NCI-H2081 treated with DMSO at 0.1 percent for 48 hours (cell line): ENCODE data around the gene TRAF3IP1.
"Not testable (repeated sequence)": the region's sequence is repeated elsewhere in the genome, so short reads cannot be mapped to it uniquely, and the experiment has no call there.

ENCODE experiments used
- DNase-seq: peaks from one replicate; lab custom pipeline; 2025; lab: John Stamatoyannopoulos, UW

TRAF3IP1 gene

DNA sequence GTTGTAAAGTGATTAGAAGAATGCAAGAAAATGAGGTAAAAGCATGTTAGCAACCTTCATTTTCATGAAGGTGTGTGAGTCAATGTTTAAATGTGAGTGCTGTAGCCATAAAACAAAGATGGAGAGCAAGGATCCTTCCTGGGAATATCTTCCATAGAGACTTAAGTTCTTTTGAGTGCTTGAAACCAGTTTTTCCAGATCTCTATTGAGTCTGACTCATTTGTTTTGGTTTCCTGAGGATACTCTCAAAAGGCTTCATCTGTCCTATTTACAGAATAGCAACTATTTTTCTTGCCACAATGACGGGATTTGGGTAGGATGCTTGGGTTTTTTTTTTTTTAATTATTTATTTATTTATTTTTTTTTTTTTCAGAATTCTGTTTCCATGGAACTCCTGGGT lies 60.5 kb downstream of the TRAF3IP1 start:
- no peak for DNase-seq

DNA sequence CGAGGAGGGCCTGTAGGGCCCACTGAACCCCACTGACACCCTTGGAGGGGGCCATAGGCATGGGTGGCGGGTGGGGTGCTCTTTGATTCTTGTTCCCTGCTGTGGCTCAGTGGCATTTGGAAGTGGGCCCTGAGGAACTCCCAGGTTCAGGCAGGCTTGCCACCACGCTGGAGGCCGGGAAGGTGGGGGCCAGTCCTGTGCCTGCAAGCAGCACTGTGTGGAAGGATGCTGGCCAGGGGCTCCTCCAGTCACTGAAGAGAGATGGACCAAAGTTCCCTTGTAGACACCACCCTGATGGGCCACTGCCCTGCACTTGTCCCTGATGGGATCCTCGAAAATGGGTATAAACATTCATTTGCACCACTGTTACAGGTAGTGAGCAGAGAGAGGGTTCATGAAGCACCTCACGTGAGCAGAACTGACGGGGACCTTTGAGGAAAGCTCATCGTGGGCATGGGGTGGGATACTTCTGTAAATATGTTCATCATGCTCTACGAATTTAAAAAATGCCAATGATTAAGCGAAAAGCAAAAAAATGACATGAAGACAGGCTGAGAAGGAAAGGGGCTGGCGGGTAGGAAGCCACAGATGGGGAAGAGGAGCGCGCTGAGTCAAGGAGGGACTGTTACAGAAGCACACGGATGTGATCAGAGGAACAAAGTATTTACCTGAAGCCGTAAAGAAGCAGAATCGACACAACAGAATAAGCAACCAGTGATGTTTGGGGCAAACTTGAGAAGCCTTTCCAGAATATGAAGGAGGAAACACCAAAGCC lies 61.2 kb downstream of the TRAF3IP1 start:
- DNase-seq = no peak

DNA sequence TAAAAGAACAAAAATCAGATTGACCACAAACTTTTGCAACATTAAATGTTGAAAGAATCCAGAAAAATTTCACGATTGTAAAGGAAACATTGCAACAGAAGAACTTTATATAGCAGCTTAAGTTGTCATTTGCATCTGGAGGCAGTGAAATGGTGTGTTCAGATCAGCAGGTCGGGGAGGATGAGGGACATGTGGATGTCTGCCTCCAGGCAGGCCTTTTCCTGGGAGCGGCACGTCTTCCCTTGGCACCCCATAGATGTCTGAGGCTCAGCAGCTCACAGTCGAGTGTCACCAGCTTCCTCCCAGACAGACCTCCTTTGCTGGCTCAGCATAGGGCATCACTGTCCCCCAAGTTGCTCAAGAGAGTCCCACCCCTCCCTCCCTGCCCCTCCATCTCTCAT lies 62.1 kb downstream of the TRAF3IP1 start:
- no peak for DNase-seq

DNA sequence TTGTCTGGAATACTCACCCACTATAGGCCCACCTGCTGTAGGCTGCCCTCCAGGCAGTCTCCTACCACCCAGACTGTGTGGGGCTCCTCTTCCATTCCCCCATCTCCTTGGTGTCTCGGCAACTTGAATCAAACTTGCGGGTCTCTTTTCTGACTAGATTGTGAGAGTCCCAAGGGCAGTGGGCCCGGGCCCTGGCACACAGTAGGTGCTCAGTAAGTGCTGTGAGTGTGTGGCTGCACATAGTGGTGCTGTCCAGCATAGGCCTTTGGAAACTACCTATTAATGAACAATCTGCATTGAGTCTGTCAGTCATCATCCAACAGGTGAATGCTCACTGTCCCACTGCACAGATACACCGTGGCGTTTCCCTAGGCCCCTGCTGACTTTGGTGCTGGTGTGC lies 62.8 kb downstream of the TRAF3IP1 start:
- no peak for DNase-seq

DNA sequence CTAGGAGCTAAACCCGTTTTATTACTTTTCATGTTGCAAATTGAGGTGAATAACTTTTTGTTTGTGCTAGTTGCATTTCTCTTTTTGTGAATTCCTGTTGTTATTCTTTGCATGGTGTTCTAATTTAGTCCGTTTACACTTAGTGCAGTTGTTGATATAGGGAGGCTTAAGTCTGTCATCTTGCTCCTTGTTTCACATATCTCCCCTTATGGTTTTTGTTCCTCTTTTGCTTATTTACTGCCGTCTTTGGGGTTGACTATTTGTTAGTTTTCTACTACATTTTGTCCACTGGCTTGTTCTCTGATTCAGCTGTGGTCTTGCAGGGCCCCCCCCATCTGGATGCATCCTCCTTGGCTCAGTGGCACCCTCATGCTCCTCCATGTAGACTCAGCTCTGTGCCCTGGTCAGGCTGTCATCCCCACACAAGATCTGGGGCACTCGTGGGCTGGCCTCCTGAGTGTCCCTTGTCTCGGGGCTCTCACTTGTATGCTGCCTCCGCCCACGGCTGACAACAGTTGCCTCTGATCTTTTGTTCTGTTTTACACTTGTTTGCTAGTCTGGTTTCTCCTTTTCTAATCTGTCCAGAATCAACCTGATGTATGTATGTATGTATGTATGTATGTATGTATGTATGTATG lies 63.5 kb downstream of the TRAF3IP1 start:
- DNase-seq = no peak

DNA sequence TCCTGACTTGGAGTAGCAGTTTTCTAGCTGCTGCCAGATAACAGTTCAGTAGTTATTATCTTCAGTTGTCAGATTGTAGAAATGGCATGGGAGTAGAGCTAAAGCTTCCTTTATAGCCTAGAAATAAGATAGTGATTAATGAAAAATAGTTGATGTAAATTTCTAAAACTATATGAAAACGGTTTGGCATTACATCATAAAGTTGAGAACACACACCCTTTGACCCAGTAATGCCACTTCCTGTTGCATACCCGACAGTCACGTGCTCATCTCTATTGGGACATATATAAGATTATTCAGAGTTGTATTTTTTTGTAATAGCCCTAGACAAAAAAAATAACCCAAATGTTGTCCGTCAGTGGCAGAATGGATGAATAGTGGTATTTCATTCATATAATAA lies 67.0 kb downstream of the TRAF3IP1 start:
- DNase-seq = no peak

DNA sequence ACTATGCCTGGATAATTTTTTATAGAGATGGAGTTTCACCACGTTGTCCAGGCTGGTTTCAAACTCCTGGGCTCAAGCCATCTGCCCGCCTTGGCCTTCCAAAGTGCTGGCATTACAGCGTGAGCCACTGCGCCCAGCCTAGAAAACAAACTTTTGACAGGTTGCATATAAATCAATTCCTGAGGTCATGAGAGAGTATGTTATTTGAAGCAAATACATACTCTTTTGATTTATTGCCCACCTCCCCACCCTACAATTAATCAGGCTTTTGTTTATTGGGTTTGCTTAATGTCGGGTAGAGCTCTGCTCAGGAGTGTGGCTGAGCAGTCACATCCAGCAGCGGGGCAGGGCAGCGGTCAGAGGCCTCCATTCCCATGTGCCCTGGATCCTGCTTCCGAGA lies 68.5 kb downstream of the TRAF3IP1 start:
- no peak for DNase-seq

DNA sequence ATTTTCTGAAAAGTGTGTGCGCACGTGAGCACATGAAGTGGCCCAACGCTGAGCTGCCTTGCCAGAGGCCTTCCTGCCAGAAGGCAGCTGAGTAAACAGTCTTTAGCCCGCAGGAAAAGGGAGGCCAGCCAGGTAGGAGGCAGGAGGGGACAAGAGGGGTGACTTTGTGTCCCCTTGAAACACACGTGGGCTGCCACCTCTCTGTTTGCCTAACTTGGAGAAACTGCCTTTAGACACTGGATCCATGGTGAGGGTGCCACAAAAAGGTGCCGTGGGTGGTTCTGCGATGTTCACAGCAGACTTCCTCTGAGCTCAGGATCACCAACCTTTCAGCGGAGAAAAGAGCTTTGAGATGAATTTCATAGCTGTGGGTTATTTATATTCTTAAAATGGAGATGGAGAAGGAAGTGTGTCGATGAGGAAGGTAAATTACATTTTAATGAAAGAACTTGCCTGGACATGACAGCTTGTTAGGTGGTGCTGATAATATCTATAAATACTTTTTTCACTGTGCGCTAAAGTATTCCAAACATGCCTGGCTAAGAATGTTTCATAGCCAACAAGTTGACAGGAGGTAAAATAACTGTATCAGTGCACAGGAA lies 69.8 kb downstream of the TRAF3IP1 start:
- peak; percentile 76 for DNase-seq

DNA sequence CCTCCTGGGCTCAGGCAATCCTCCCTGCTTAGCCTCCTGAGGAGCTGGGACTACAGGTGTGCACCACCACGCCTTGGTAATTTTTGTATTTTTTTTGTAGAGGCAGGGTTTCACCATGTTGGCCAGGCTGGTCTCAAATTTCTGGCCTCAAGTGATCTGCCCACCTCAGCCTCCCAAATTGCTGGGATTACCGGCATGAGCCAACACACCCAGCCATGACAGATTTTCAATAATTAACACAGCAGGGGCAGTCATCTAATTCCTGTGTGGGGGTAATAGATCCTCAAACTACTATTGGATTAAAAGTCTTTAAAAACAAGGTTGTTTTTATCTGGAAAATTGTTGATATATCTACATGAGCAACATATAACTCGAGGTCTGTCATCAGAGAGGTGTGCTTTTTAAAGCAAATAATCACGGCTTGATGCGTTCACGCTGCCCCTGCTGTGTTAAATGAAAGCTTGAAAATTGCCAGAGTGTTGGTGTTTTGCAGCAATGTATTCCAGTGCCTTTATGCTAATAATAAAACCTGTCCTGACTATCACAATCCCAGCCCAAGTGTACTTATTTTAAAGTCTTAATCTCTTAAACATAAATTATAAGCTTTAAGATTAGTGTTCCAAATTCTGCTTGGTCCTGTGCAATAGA lies 70.8 kb downstream of the TRAF3IP1 start:
- DNase-seq = peak; percentile 95

DNA sequence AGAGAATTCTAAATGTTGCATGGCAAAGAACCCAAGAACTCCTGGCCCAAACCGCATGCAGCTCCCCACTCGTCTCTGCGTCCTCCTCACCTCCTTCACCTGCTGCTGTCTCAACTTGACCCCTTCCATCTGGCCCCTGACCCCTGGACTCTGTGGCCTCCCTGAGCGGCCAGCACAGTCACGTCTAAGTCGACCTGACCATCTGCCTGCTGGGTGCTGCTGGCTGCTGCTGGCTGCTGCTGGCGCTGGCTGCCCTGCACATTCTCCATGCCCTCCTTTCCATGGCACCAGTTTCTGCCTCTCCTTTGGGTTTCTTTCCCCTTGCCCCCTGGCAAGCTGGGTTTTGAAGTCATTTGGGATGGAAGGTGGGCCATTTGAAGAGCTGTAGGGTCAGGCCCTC lies 76.3 kb downstream of the TRAF3IP1 start:
- no peak for DNase-seq

DNA sequence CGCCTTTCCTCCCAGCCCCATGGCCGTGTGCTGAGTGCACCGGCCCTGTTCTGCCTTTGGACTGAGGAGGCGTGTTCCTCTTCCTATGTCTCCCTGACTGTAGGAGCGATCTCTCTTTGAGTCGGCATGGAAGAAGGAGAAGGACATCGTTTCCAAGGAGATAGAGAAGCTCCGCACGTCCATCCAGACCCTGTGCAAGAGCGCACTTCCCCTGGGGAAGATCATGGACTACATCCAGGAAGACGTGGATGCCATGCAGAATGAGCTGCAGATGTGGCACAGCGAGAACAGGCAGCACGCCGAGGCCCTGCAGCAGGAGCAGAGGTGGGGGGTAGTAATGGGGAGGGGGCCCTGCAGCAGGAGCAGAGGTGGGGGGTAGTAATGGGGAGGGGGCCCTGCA lies 77.0 kb downstream of the TRAF3IP1 start:
- no peak for DNase-seq

DNA sequence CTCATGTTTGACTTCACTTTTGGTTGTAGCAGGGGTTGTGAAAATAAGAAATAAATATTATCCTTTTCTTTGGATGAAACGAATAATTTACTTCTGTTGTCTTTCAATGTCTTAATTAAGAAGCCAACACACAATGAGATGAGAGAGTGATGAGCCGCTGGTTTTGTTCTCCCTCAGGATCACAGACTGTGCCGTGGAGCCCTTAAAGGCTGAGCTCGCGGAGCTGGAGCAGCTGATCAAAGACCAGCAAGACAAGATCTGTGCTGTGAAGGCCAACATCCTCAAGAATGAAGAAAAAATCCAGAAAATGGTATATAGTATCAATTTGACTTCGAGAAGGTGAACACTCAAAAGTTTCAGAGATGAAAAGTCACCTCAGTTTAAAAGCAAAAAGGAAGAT lies 78.3 kb downstream of the TRAF3IP1 start:
- no peak for DNase-seq

DNA sequence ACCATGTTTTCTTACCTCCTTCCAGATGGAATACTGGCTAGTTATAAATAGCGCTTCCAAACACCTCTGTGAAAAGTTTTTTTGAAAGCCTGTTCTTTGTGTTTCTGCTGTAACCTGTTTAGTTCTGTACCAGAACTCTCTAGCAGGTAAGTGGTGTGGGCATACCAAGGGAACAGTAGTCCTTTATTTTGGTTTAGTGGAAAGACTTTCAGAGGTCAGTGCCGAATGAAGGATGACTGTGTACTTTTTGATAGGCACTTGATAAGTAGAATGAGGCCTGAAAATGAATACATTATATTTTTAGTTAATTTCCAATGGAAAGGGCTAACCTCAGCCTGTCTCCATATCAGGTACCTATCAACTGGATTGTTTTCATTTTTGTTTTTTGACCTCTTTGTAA lies 78.8 kb downstream of the TRAF3IP1 start:
- no peak for DNase-seq

DNA sequence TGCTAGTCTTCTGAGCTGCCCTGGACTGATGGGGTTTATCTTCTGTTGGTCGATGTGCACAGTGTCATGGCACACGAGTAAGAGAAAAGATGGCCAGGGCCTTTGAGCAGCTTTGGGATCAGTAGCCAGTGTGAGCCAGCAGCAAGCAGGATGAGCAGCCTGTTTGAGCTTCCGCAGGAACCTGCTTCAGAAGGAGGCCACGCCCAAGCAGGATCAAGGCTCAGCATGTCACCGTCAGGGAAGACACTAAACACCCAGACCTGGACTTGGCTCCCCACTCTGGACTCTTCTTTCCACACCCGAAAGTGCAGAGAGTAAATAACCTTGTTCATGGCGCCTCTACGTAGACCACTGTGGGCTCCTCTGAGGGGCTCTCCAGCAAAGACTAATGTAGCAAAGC lies 81.2 kb downstream of the TRAF3IP1 start:
- DNase-seq = no peak

DNA sequence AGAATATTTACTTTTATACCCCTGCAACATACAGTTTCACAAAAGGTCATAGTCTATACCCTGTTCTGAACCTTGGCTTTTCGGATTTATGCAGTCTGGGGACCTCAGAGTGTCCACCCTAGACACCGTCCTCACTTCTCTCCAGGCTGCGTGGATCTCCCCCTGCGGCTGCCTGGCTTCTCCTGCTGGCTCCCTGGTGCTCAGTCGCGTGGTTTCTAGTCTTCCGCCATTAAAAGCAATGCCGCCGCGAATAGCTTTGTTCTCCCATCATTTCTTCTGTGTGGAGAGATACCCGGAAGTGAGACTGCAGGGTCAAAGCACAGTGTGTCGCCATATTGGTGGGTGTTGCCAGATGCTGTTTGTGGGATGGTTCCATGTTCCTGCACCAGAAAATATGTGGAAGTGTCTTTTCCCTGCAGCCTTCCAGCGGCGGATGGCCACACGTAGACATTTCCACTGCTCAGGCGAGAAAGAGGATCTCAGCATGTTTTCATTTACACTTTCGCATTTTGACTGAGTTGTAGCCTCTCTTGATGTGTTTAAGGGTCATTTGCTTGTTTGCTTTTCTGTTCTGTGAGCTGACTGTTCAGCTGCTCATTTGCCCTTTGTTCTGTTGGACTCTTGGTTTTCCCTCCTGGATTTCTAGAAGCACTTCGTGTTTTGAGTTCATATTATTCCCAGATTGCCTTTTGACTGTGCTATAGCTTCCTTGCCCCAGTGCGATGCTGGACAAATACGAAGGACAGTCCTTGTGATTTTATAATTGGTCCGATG lies 83.5 kb downstream of the TRAF3IP1 start:
- DNase-seq = no peak

DNA sequence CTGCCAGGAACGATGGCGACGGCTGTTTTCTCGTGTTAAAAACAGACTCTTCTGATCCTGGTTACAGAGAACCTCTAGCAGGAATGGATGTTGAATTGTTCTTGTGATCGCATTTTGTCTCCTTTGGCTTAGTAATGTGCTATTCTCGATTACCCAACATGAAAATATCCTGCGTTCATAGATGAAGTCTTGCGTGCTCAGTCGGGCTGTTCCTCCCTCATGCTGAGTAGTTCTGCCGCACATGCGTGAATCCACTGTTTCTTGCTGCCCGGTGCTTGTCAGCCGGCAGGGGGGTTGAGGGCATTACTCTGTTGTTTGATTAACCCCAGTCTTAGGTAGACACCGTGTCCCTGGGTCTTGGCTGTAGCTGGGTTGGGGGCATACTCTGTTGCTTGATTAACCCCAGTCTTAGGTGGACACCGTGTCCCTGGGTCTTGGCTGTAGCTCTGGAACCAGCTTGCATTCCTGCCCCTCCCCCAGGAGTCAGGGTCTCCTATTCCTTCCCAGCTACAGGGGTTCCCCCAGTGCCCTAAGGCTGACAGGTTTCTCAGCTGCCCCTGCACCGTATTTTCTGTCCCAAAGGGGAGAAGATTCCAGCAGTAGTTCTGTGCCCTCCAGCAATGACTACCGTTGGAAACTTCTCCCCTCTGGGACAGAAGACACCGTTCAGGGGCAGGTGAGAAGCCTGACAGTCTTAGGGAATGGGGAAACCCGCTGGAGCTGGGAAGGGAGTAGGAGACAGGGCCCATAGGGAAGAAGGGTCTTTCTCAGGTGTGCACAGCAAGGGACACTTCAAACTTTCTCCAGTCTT lies 84.3 kb downstream of the TRAF3IP1 start:
- DNase-seq = no peak

DNA sequence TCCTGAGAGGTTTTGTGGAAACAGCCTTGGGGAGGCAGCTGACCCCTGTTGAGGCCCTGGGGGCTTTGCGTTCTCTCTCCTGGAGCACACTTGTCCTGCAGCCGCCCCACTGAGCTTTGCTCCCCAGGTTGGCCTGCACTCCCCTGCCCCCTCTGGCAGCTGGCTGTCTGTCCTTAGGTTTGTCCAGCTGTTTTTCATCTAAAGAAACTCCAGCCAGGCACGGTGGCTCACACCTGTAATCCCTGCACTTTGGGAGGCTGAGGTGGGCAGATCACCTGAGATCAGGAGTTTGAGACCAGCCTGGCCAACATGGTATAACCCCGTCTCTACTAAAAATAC lies 84.9 kb downstream of the TRAF3IP1 start:
- DNase-seq = not testable (repeated sequence)

DNA sequence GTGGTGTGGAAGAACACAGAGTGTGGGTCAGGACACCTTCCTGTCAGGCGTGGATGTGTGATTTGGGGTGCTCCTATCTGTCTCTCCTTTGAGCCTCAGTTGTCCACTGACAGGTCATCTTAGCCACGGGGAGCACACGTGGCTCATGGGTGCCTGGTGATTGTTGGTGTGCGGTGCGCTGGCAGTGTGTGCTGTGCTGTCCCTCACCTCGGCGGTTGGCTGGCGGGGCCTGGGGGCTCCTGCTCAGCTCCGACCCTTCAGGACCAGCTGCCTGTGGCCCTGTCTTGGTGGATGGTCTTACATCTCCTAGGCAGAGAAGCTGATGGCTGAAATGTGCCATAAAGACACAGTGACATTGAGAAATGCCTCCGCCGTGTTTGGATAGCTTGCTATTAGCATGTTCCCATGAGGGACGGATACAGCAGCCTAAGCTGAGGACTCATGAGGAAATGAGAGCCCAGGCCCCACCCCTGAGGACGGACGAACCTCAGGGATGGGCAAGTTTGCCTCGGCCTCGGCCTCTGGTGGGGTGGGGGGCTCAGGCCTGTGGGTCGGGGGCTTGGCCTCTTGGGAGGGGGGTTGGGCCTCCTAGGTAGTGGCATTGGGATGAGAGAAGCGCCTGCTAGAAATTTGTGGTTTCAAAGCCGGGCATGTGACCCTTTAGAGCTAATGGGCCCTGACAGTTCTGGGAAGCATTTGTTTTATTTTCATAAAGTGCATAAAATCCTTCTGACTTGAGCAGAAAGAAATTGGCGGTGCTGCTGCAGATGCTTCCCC lies 86.1 kb downstream of the TRAF3IP1 start:
- no peak for DNase-seq

DNA sequence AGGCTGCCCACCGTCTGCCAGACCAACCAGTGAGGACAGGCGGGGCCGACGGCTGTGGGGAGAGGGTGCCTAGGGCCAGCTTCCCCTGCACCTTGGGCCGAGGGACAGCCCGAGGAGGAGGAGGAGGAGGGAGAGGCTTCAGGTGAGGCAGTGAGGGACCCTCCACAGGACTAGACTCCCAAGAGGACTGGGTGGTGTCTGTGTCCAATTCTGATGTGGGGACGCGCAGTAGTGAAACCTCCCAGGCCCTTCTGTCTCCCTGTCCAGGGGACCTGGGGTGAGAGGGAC lies 86.6 kb downstream of the TRAF3IP1 start:
- no peak for DNase-seq

DNA sequence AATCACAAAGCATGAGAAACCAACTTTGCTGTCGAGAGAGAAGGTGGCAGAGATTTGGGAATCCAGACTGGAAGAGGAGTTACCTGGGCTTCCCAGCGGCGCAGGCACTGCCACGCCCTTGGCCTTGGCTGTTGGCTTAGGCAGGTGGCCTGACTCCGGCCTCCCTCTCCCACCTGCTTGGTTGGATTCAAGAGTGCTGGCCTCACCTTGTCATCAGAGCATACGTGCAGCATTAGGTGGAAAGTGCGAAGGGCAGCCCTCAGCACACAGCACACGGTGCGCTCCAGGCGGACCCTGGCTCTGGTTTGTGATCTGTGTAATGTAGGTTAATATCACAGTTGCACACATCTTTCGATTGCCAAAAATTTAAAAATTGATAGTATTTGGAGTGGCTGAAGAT lies 87.2 kb downstream of the TRAF3IP1 start:
- no peak for DNase-seq
